Measurements from ENCODE around the gene GIPC1. TPM values are rescaled to one million over a fixed set of nuclear protein-coding genes. Genes with fewer than 3 reads are reported as not detected.
"Not testable (repeated sequence)": the region's sequence is repeated elsewhere in the genome, so short reads cannot be mapped to it uniquely, and the experiment has no call there.

The GIPC1 gene
- 41.8 TPM for total RNA-seq

- Histone ChIP-seq H3K9me3 (ENCODE audit: control insufficient read depth in 3 of 3, low read length in 3 of 3) (no peaks in the 10 kb centered on the region), H3K4me1 (ENCODE audit: control insufficient read depth in 3 of 3, insufficient read depth in 3 of 3, low read length in 3 of 3) (peaks cover 21 to 28% (median 27%) of the 10 kb centered on the region in 3 donors), H3K27me3 (ENCODE audit: control insufficient read depth in 3 of 3, insufficient read depth in 3 of 3, low read length in 3 of 3) (no peaks in the 10 kb centered on the region), H3K36me3 (ENCODE audit: control insufficient read depth in 3 of 3, insufficient read depth in 3 of 3, low read length in 3 of 3) (peaks cover 0 to 7% (median 3%) of the 10 kb centered on the region in 3 donors), H3K4me3 (ENCODE audit: low read length in 3 of 3) (peak within 1 kb of the TSS; percentile 70 to 76 (median 75)), H3K27ac (ENCODE audit: low read depth, low read length) (peak within 1 kb of the TSS; percentile 69), H3K9ac (ENCODE audit: low read depth in 1 of 3, low read length in 3 of 3) (peak within 1 kb of the TSS; percentile 52 to 74 (median 53))
These were observed at the start of gene GIPC1 for GRCh38 chr19:14496029-14496833. TSS of gene GIPC1 (minus strand) at chr19:14496127. CDS start at chr19:14482976, 13,151 bp downstream.

- peak overlapping the region; percentile 52 to 88 (median 86) for H3K9ac ChIP-seq (ENCODE audit: low read depth in 1 of 3, low read length in 3 of 3)
- H3K9me3 ChIP-seq (ENCODE audit: control insufficient read depth in 3 of 3, low read length in 3 of 3), result no peaks in the 10 kb centered on the region
- peaks cover 8 to 29% (median 14%) of the 10 kb centered on the region in 3 donors for H3K36me3 ChIP-seq (ENCODE audit: control insufficient read depth in 3 of 3, insufficient read depth in 3 of 3, low read length in 3 of 3)
- peaks cover 31 to 52% (median 35%) of the 10 kb centered on the region in 3 donors for H3K4me1 ChIP-seq (ENCODE audit: control insufficient read depth in 3 of 3, insufficient read depth in 3 of 3, low read length in 3 of 3)
- peak overlapping the region; percentile 90 for H3K27ac ChIP-seq (ENCODE audit: low read depth, low read length)
- no peaks in the 10 kb centered on the region for H3K27me3 ChIP-seq (ENCODE audit: control insufficient read depth in 3 of 3, insufficient read depth in 3 of 3, low read length in 3 of 3)
- peak overlapping the region; percentile 48 to 65 (median 58) for H3K4me3 ChIP-seq (ENCODE audit: low read length in 3 of 3)
These were observed 49.8 kb upstream of the GIPC1 start for GRCh38 chr19:14545716-14546082.

- Histone ChIP-seq H3K4me1 (ENCODE audit: control insufficient read depth in 3 of 3, insufficient read depth in 3 of 3, low read length in 3 of 3) (peaks cover 26 to 47% (median 30%) of the 10 kb centered on the region in 3 donors), H3K4me3 (ENCODE audit: low read length in 3 of 3) (peak overlapping the region; percentile 48 to 65 (median 58)), H3K27ac (ENCODE audit: low read depth, low read length) (peak overlapping the region; percentile 90), H3K9me3 (ENCODE audit: control insufficient read depth in 3 of 3, low read length in 3 of 3) (no peaks in the 10 kb centered on the region), H3K36me3 (ENCODE audit: control insufficient read depth in 3 of 3, insufficient read depth in 3 of 3, low read length in 3 of 3) (peaks cover 8 to 25% (median 13%) of the 10 kb centered on the region in 3 donors), H3K9ac (ENCODE audit: low read depth in 1 of 3, low read length in 3 of 3) (peak overlapping the region; percentile 52 to 88 (median 86)), H3K27me3 (ENCODE audit: control insufficient read depth in 3 of 3, insufficient read depth in 3 of 3, low read length in 3 of 3) (no peaks in the 10 kb centered on the region)
These were observed 49.2 kb upstream of the GIPC1 start for GRCh38 chr19:14544977-14545715.

GRCh38 chr19:14544047-14544446 is 48.1 kb upstream of the GIPC1 start:
- no peak overlapping the region for H3K27ac ChIP-seq (ENCODE audit: low read depth, low read length)
- H3K9ac ChIP-seq (ENCODE audit: low read depth in 1 of 3, low read length in 3 of 3), result peak overlapping the region in 1 of 3 donors; percentile 86

GRCh38 chr19:14542711-14543328 is 46.9 kb upstream of the GIPC1 start:
- H3K4me3 ChIP-seq (ENCODE audit: low read length in 3 of 3), result no peak overlapping the region
- peaks cover 26 to 52% (median 32%) of the 10 kb centered on the region in 3 donors for H3K4me1 ChIP-seq (ENCODE audit: control insufficient read depth in 3 of 3, insufficient read depth in 3 of 3, low read length in 3 of 3)
- H3K27ac ChIP-seq (ENCODE audit: low read depth, low read length), result peak overlapping the region; percentile 36
- no peaks in the 10 kb centered on the region for H3K27me3 ChIP-seq (ENCODE audit: control insufficient read depth in 3 of 3, insufficient read depth in 3 of 3, low read length in 3 of 3)
- peaks cover 2 to 18% (median 2%) of the 10 kb centered on the region in 3 donors for H3K36me3 ChIP-seq (ENCODE audit: control insufficient read depth in 3 of 3, insufficient read depth in 3 of 3, low read length in 3 of 3)
- no peaks in the 10 kb centered on the region for H3K9me3 ChIP-seq (ENCODE audit: control insufficient read depth in 3 of 3, low read length in 3 of 3)
- H3K9ac ChIP-seq (ENCODE audit: low read depth in 1 of 3, low read length in 3 of 3), result peak overlapping the region in 1 of 3 donors; percentile 33

More at GRCh38 chr19:14544047-14544446, 48.1 kb upstream of the GIPC1 start:
- Histone ChIP-seq H3K4me1 (ENCODE audit: control insufficient read depth in 3 of 3, insufficient read depth in 3 of 3, low read length in 3 of 3) (peaks cover 26 to 48% (median 27%) of the 10 kb centered on the region in 3 donors), H3K27me3 (ENCODE audit: control insufficient read depth in 3 of 3, insufficient read depth in 3 of 3, low read length in 3 of 3) (no peaks in the 10 kb centered on the region), H3K4me3 (ENCODE audit: low read length in 3 of 3) (no peak overlapping the region), H3K9me3 (ENCODE audit: control insufficient read depth in 3 of 3, low read length in 3 of 3) (no peaks in the 10 kb centered on the region), H3K36me3 (ENCODE audit: control insufficient read depth in 3 of 3, insufficient read depth in 3 of 3, low read length in 3 of 3) (peaks cover 8 to 25% (median 11%) of the 10 kb centered on the region in 3 donors)

- not testable (repeated sequence) for H3K9me3 ChIP-seq (ENCODE audit: control insufficient read depth in 3 of 3, low read length in 3 of 3); H3K4me3 ChIP-seq (ENCODE audit: low read length in 3 of 3); H3K27me3 ChIP-seq (ENCODE audit: control insufficient read depth in 3 of 3, insufficient read depth in 3 of 3, low read length in 3 of 3); H3K27ac ChIP-seq (ENCODE audit: low read depth, low read length); H3K9ac ChIP-seq (ENCODE audit: low read depth in 1 of 3, low read length in 3 of 3)
- Histone ChIP-seq H3K4me1 (ENCODE audit: control insufficient read depth in 3 of 3, insufficient read depth in 3 of 3, low read length in 3 of 3) (peaks cover 26 to 54% (median 30%) of the 10 kb centered on the region in 3 donors), H3K36me3 (ENCODE audit: control insufficient read depth in 3 of 3, insufficient read depth in 3 of 3, low read length in 3 of 3) (peaks cover 2 to 18% (median 2%) of the 10 kb centered on the region in 3 donors)
These were observed 46.1 kb upstream of the GIPC1 start for GRCh38 chr19:14541979-14542378.

- no peaks in the 10 kb centered on the region for H3K9me3 ChIP-seq (ENCODE audit: control insufficient read depth in 3 of 3, low read length in 3 of 3)
- H3K4me1 ChIP-seq (ENCODE audit: control insufficient read depth in 3 of 3, insufficient read depth in 3 of 3, low read length in 3 of 3), result peaks cover 19 to 43% (median 29%) of the 10 kb centered on the region in 3 donors
- peaks cover 2 to 18% (median 2%) of the 10 kb centered on the region in 3 donors for H3K36me3 ChIP-seq (ENCODE audit: control insufficient read depth in 3 of 3, insufficient read depth in 3 of 3, low read length in 3 of 3)
- H3K27me3 ChIP-seq (ENCODE audit: control insufficient read depth in 3 of 3, insufficient read depth in 3 of 3, low read length in 3 of 3), result no peaks in the 10 kb centered on the region
- no peak overlapping the region for H3K27ac ChIP-seq (ENCODE audit: low read depth, low read length)
- no peak overlapping the region for H3K9ac ChIP-seq (ENCODE audit: low read depth in 1 of 3, low read length in 3 of 3)
- H3K4me3 ChIP-seq (ENCODE audit: low read length in 3 of 3), result no peak overlapping the region
These were observed 45.0 kb upstream of the GIPC1 start for GRCh38 chr19:14540741-14541525.

DNA sequence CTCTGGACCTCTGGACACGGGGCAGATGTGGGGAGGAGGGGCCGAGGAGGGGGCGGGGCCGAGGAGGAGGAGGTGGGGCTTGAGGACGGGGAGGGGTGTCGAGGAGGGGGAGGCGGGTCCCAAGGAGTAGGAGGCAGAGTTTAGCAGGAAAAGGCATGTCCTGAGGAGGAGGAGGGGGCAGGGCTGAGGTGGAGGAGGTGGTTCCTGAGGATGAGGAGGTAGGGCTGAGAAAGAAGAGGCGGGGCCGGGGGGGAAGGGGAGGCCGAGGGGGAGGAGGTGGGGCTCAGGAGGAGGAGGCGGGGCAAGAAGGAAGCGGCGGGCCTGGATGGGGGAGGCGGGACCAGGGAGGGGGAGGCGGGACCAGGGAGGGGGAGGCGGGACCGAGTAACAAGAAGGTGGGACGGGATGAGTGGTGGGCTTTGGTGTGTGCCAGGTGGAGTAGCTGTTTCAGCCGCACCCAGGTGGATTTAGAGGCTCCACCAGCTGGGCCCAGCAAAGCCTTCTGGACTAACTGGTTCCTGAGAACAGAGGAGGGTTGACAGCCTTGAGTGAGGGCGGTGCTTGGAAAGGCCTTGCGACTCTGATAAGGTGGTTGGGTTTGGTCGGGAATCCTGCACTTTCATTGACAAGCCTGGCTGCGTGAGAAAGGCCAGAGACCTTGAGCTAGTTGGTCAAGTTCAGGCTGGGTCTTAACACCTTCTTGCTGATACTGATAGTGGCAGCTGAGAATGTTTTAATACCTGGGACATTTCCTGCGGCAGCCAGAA is 41.2 kb upstream of the GIPC1 start:
- Histone ChIP-seq H3K9me3 (ENCODE audit: control insufficient read depth in 3 of 3, low read length in 3 of 3) (no peaks in the 10 kb centered on the region), H3K4me3 (ENCODE audit: low read length in 3 of 3) (no peak overlapping the region), H3K27me3 (ENCODE audit: control insufficient read depth in 3 of 3, insufficient read depth in 3 of 3, low read length in 3 of 3) (no peaks in the 10 kb centered on the region), H3K9ac (ENCODE audit: low read depth in 1 of 3, low read length in 3 of 3) (no peak overlapping the region), H3K36me3 (ENCODE audit: control insufficient read depth in 3 of 3, insufficient read depth in 3 of 3, low read length in 3 of 3) (peaks cover 2 to 12% (median 5%) of the 10 kb centered on the region in 3 donors), H3K4me1 (ENCODE audit: control insufficient read depth in 3 of 3, insufficient read depth in 3 of 3, low read length in 3 of 3) (peaks cover 15 to 31% (median 25%) of the 10 kb centered on the region in 3 donors), H3K27ac (ENCODE audit: low read depth, low read length) (peak overlapping the region; percentile 25)
